UCSD-AML1 (cell line): ENCODE measurements around the gene SORT1.

Experiments
- DNase-seq: peaks from one replicate; lab custom pipeline; 2025; ENCODE audit not compliant: unreplicated experiment; lab: John Stamatoyannopoulos, UW

Gene SORT1

GRCh38 chr1:109277434-109278204 is 120.1 kb downstream of the SORT1 start:
- DNase-seq: peak; percentile 81

GRCh38 chr1:109275706-109276345 is 121.9 kb downstream of the SORT1 start:
- no peak for DNase-seq

GRCh38 chr1:109274533-109275476 is 122.9 kb downstream of the SORT1 start:
- no peak for DNase-seq

GRCh38 chr1:109273570-109274288 is 124.0 kb downstream of the SORT1 start:
- DNase-seq: no peak

- DNase-seq: no peak
These were observed 124.7 kb downstream of the SORT1 start for GRCh38 chr1:109272831-109273547.

GRCh38 chr1:109272021-109272799 is 125.5 kb downstream of the SORT1 start:
- no peak for DNase-seq

- no peak for DNase-seq
These were observed 126.3 kb downstream of the SORT1 start for GRCh38 chr1:109271458-109271857.

GRCh38 chr1:109270623-109271317 is 126.9 kb downstream of the SORT1 start:
- DNase-seq: no peak

- DNase-seq: no peak
These were observed 127.6 kb downstream of the SORT1 start for GRCh38 chr1:109269981-109270622.

GRCh38 chr1:109269212-109269980 is 128.3 kb downstream of the SORT1 start:
- DNase-seq: no peak

GRCh38 chr1:109268431-109269211 is 129.1 kb downstream of the SORT1 start:
- no peak for DNase-seq

- DNase-seq: no peak
These were observed 129.9 kb downstream of the SORT1 start for GRCh38 chr1:109267743-109268300.

GRCh38 chr1:109266965-109267364 is 130.8 kb downstream of the SORT1 start:
- DNase-seq: no peak

GRCh38 chr1:109265741-109266330 is 131.9 kb downstream of the SORT1 start:
- no peak for DNase-seq

- DNase-seq: no peak
These were observed 132.7 kb downstream of the SORT1 start for GRCh38 chr1:109265016-109265415.

GRCh38 chr1:109264379-109264755 is 133.4 kb downstream of the SORT1 start:
- DNase-seq: no peak
